ENCODE results near the gene NKAPL.

The NKAPL gene

GRCh38 chr6:28245206-28245941, 13.7 kb upstream of the NKAPL start:
- no peak for DNase-seq

- DNase-seq, result no peak
These were observed 10.2 kb upstream of the NKAPL start for GRCh38 chr6:28248916-28249315.

- DNase-seq, result no peak
These were observed 8.3 kb upstream of the NKAPL start for GRCh38 chr6:28250747-28251146.

- DNase-seq, result peak in 1 of 2 donors; percentile 37
These were observed 7.5 kb upstream of the NKAPL start for GRCh38 chr6:28251661-28252008.

GRCh38 chr6:28252009-28252975, 6.8 kb upstream of the NKAPL start, which contains the start of gene ZKSCAN4:
ZKSCAN4 (minus strand) TSS chr6:28252269; CDS start chr6:28251980, 289 bp downstream.
- peak; percentile 82 to 89 for DNase-seq

GRCh38 chr6:28254121-28254519, 5.0 kb upstream of the NKAPL start:
- no peak for DNase-seq

GRCh38 chr6:28257042-28257441, 2.1 kb upstream of the NKAPL start:
- DNase-seq, result no peak

- no peak for DNase-seq
These were observed 4.8 kb downstream of the NKAPL start for GRCh38 chr6:28263922-28264321.

- no peak for DNase-seq
These were observed 5.8 kb downstream of the NKAPL start for GRCh38 chr6:28264834-28265401.

GRCh38 chr6:28266563-28266961, 7.5 kb downstream of the NKAPL start:
- no peak for DNase-seq

- peak; percentile 86 to 91 for DNase-seq
These were observed 8.0 kb downstream of the NKAPL start, which contains the start of gene ZSCAN26 for GRCh38 chr6:28266962-28267694. ZSCAN26 (plus strand) TSS chr6:28267143; CDS start chr6:28271920, 4,777 bp downstream.

- no peak for DNase-seq
These were observed 8.6 kb downstream of the NKAPL start for GRCh38 chr6:28267695-28268059.

- no peak for DNase-seq
These were observed 10.4 kb downstream of the NKAPL start for GRCh38 chr6:28269492-28269891.

- DNase-seq, result no peak
These were observed 15.8 kb downstream of the NKAPL start for GRCh38 chr6:28274888-28275287.

- no peak for DNase-seq
These were observed 18.6 kb downstream of the NKAPL start for GRCh38 chr6:28277746-28278145.

- no peak for DNase-seq
These were observed 21.6 kb downstream of the NKAPL start for GRCh38 chr6:28280595-28281287.

GRCh38 chr6:28281288-28282064, 22.4 kb downstream of the NKAPL start, which contains the start of gene PGBD1:
PGBD1 (plus strand) TSS chr6:28281572; CDS start chr6:28283814, 2,242 bp downstream.
- peak; percentile 32 to 49 for DNase-seq

GRCh38 chr6:28282926-28283325, 23.8 kb downstream of the NKAPL start:
- DNase-seq, result no peak

GRCh38 chr6:28291573-28291972, 32.5 kb downstream of the NKAPL start:
- DNase-seq, result no peak

- no peak for DNase-seq
These were observed 36.2 kb downstream of the NKAPL start for GRCh38 chr6:28295326-28295725.

GRCh38 chr6:28296520-28297060, 37.5 kb downstream of the NKAPL start:
- DNase-seq, result no peak
